GM12874 (cell line): ENCODE results near the gene DLL4.

Experiments used
- CTCF ChIP-seq: IDR thresholded peaks from 2 replicates; pipeline ENCODE4 v1.5.1; 2011; ENCODE audit warnings: low read depth, mild to moderate bottlenecking, control low read depth, low read length, moderate library complexity; ENCODE audit not compliant: insufficient read depth

Gene DLL4

GRCh38 chr15:40901053-40901443 lies 28.1 kb upstream of the DLL4 start:
- TF ChIP-seq CTCF: no peak

- TF ChIP-seq CTCF: 0 out of 2 replicates have a peak, but pooled peaks have one; percentile 9
These were observed 26.3 kb upstream of the DLL4 start for GRCh38 chr15:40902605-40903561.

DNA sequence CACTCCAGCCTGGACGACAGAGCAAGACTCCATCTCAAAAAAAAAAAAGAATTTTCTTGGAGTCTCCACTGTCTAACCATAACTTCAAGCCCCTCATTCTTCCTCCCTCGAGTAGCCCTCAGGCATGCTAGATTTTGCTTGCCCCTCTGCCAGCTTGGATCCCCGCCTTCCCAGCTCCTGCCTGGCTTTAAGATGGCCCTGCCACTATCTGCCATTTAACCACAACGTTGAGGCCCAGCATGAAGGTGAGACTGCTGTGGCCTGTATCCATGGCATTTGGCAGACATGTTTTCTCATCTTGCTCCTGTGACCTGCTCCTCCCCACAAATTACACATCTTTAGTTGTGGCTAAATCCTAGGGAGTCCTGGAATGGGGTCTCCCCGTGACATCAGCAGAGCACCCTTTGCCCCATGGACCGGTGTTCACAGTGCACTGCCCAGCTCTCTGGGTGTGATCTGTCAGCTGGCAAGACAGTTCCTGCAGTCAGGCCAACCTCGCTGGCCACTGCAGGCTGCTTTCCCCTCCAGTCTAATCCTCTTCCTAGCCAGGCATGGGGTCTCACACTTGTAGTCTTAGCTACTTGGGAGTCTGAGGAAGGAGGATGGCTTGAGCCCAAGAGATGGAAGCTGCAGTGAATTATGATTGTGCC lies 24.5 kb upstream of the DLL4 start:
- TF ChIP-seq CTCF: no peak

- peak; percentile 94 for TF ChIP-seq CTCF
These were observed 22.8 kb upstream of the DLL4 start for GRCh38 chr15:40906091-40906990.

DNA sequence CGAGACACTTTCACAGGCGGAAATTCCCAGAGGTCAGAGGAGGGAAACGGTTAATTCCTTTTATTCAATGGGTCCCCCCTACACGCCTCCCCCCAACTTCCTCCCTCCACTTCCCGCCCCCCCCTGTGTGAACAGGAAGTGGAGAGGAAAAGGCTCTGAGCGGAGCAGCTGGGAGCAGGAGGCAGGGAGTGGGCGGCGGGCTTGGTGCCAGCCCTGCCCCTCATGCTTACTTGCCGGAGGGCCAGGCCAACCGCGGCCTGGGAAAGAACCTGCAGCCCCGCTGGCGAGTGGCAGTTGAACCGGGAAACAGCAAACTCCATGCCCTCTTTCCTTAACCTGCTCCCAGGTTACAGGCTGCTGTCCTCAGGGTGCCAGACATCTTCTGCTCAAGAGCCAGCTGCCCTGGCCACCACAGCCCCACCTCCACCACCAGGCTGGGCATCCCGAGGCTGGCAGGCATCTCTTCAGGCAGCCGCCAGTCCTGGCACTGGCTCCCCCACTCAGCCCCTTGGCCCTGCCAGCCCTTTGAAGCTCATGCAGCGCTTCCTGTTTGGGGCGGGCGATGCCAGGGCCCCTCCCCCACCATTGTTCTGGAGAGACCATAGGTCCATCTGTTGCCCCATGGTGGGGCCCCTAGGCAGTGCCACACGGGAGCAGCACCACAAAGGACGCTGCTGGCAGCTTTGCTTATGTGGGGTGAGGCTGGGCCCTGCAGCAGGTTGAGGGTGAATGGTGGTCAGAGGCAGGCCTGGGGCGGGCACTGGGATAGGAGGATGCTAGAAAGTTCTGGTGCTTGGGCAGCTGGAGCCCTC lies 21.9 kb upstream of the DLL4 start:
- TF ChIP-seq CTCF: no peak

DNA sequence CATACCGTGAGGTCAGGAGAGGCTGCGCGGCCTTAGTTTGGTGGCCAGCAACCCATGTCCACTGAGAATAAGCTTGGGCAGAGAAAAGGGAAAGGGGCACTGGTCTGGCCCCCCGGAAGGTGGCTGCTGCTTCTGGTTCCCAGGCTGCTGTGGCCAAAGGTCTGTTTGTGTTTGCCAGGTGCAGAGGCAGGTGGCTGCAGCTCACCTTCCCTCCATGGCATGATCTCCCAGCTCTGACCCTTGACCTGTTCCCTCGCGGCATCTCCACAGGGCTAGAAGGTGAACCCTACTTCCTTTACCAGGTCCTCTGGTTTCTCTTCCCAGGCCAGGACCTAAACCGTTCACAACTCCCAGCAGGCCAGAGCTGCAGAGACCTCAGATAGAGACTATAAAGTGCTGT lies 21.0 kb upstream of the DLL4 start:
- TF ChIP-seq CTCF: no peak
